Colonic mucosa (tissue), 4 donors: ENCODE data around the gene PLCL2. TPM values are rescaled to one million over a fixed set of nuclear protein-coding genes. Genes with fewer than 3 reads are reported as not detected.

Source experiments
- DNase-seq: peaks from one replicate; pipeline ENCODE4 v3.0.0-alpha.2; 2020
- H3K27ac ChIP-seq: fragments of 200-600 bp; one replicate; pipeline ENCODE4 v1.8.0; 2021
- H3K27me3 ChIP-seq: fragments of 200-600 bp; one replicate; pipeline ENCODE4 v1.8.0; 2021
- H3K36me3 ChIP-seq: fragments of 200-600 bp; one replicate; pipeline ENCODE4 v1.8.0; 2021
- H3K4me1 ChIP-seq: fragments of 200-600 bp; one replicate; pipeline ENCODE4 v1.8.0; 2021; ENCODE audit warnings: mild to moderate bottlenecking
- H3K4me3 ChIP-seq: fragments of 200-600 bp; one replicate; pipeline ENCODE4 v1.8.0; 2021
- H3K9ac ChIP-seq, 2 donors: one replicate each; pipeline ENCODE4 v1.7.0; 2013; ENCODE audit warnings: control low read depth in 2 of 2, low read depth in 2 of 2, low read length in 2 of 2
- H3K9me3 ChIP-seq: fragments of 200-600 bp; one replicate; pipeline ENCODE4 v1.8.0; 2021
- intact Hi-C: fragments of 100-400 bp; cut with DNase I; formaldehyde crosslinking; loops from one replicate; pipeline ENCODE4 v1.14.1; 2022
- total RNA-seq, 2 donors: library from RNA; stranded (reverse); fragmentation: NEBNext Ultra II Directional in 1 of 2; extraction: Animal tissue kit (Norgen Biotek cat#: 25700) in 1 of 2; gene quantifications; one replicate each; pipeline ENCODE4 v1.2.1, GENCODE V29; 2021
- TF ChIP-seq, protein P1 (sequence below): fragments of 200-600 bp; IDR thresholded peaks from one replicate; pipeline ENCODE4 v1.8.0; 2022; ENCODE audit warnings: antibody characterized with exemption, mild to moderate bottlenecking
- donor health status: healthy.
- donor health status: DM: no; HTN: no; CAD: no.
- donor health status: DM: no; HTN: no; CAD: no.

PLCL2 gene
- total RNA-seq, 2 donors from 2014 or later, result 12.3 to 15.0 TPM

DNA sequence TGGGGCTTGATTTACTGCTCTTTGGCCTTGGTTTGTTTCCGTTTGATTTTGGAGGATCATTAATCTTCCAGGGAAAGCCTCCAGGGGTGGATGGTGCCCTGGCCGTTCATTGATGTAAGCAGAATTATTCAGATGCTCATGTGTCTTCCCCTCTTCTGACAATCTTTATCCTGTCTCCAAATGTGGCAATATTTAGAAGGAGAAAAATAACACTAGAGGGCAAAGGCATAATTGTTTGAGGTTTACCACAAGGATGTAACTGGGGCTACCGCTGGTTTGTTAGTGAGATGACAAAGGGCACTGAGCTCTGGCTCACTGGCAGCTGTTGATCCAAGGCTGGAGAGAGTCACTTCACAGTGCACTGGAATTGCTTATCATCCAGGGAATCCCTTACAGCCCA, 18.2 kb upstream of the PLCL2 start:
- no peak for DNase-seq
- H3K36me3 ChIP-seq, result no peaks in the 10 kb centered on the region
- no peak overlapping the region for H3K4me3 ChIP-seq
- H3K9me3 ChIP-seq, result no peaks in the 10 kb centered on the region
- no peaks in the 10 kb centered on the region for H3K27me3 ChIP-seq
- no peak overlapping the region for H3K27ac ChIP-seq
- intact Hi-C loops, result no loop called here
- no peak overlapping the region for H3K9ac ChIP-seq
- TF ChIP-seq, protein P1, sequence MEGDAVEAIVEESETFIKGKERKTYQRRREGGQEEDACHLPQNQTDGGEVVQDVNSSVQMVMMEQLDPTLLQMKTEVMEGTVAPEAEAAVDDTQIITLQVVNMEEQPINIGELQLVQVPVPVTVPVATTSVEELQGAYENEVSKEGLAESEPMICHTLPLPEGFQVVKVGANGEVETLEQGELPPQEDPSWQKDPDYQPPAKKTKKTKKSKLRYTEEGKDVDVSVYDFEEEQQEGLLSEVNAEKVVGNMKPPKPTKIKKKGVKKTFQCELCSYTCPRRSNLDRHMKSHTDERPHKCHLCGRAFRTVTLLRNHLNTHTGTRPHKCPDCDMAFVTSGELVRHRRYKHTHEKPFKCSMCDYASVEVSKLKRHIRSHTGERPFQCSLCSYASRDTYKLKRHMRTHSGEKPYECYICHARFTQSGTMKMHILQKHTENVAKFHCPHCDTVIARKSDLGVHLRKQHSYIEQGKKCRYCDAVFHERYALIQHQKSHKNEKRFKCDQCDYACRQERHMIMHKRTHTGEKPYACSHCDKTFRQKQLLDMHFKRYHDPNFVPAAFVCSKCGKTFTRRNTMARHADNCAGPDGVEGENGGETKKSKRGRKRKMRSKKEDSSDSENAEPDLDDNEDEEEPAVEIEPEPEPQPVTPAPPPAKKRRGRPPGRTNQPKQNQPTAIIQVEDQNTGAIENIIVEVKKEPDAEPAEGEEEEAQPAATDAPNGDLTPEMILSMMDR, result no peak
- H3K4me1 ChIP-seq, result no peaks in the 10 kb centered on the region

DNA sequence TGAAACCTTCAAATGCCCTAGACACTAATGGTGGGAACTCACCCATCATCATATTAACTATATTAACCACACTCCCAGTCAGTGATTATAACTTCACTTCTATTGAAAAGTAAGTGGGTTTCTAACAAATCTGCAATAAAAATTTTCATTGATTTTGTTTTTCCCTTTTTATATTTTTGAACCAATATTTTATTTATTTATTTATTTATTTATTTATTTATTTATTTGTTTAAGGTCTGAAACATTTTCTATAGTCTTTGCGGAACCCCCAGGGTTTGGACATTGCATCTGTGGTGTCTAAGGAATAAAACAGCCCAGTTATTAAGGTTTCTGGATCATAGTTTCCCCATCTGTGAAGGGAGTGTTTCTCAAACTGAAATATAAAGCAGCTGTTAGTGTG, 16.2 kb upstream of the PLCL2 start:
- Histone ChIP-seq H3K9me3 (no peaks in the 10 kb centered on the region), H3K27ac (no peak overlapping the region), H3K9ac (no peak overlapping the region), H3K27me3 (no peaks in the 10 kb centered on the region), H3K4me1 (no peaks in the 10 kb centered on the region), H3K4me3 (no peak overlapping the region), H3K36me3 (no peaks in the 10 kb centered on the region)
- no peak for DNase-seq
- intact Hi-C loops, result no loop called here
- TF ChIP-seq, protein P1, result no peak

DNA sequence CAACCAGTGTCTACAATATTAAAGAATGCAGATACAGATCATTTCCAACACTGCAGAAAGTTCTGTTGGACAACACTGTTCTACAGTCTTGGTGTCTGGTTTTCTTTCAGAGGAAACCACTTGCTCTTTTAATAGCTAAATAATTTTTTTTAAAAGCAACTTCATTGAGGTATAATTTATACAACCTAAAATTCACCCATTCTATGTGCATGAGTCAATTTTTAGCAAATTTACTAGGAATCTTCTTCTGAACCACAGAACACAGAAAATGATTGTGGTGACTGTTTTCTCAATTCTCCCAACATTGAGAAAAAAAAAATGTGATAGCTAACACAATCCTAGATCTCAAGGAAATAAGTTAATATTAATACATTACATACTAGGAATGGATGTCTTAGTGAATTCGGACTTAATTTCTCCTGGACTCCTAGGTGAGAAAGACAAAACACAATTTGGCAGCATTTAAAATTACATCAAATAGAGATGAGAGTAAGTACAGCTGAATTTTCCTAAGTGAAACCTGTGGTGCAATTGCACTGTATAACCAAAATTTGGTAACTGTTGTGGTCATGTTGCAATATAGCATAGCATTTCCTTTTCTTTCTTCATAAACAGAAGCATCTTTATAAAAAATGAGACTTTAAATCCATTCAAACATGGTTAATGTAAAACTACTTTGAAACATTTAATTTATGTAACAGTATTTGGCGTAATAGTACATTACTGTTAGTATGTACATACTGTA, 15.3 kb upstream of the PLCL2 start:
- TF ChIP-seq, protein P1, result no peak
- Histone ChIP-seq H3K36me3 (no peaks in the 10 kb centered on the region), H3K27ac (no peak overlapping the region), H3K4me3 (no peak overlapping the region), H3K9me3 (no peaks in the 10 kb centered on the region), H3K27me3 (no peaks in the 10 kb centered on the region), H3K4me1 (no peaks in the 10 kb centered on the region), H3K9ac (no peak overlapping the region)
- no peak for DNase-seq
- intact Hi-C loops, result no loop called here

DNA sequence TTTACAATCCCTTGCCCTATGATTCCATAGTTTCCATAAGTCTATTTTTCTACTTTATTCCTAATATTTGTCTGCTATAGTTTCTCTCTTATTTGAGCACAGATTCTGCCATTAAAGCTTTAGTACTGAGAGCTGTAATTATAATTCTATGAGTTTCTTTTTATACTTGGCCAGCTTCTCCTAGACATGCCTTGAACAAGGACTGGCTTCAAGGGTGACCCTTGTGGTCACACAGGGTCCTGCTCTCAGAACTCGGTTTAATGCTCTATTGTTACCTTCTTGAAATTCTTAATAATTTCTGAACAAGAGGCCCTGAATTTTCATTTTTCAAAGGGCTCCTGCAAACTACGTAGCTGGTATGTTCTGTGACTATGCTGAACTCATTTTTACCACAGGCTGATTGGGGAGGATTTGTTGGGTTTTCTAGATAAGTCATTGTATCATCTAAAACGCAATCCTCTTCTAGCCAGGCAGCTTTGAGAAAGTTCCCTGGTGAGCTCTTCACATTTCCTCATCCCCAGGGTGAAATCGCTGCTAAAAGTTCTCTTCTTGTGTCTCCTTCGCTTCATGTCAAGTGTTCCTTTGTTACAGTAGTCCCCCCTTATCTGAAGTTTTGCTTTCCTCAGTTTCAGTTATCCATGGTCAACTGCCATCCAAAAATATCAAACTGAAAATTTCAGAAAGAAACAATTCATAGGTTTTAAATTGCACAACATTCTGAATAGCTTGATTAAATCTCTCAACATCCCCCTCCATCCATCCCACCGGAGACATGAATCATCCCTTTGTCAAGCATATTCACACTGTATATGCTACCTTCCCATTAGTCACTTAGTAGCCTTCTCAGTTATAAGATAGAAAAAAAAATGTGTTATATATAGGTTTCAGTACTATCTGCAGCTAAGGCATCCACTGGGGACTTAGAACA, 12.6 kb upstream of the PLCL2 start:
- no peak overlapping the region for H3K4me3 ChIP-seq
- no peak overlapping the region for H3K9ac ChIP-seq
- H3K4me1 ChIP-seq, result no peaks in the 10 kb centered on the region
- intact Hi-C loops, result no loop called here
- no peak overlapping the region for H3K27ac ChIP-seq
- no peaks in the 10 kb centered on the region for H3K27me3 ChIP-seq
- DNase-seq, result no peak
- TF ChIP-seq, protein P1, result no peak
- H3K36me3 ChIP-seq, result no peaks in the 10 kb centered on the region
- H3K9me3 ChIP-seq, result no peaks in the 10 kb centered on the region

DNA sequence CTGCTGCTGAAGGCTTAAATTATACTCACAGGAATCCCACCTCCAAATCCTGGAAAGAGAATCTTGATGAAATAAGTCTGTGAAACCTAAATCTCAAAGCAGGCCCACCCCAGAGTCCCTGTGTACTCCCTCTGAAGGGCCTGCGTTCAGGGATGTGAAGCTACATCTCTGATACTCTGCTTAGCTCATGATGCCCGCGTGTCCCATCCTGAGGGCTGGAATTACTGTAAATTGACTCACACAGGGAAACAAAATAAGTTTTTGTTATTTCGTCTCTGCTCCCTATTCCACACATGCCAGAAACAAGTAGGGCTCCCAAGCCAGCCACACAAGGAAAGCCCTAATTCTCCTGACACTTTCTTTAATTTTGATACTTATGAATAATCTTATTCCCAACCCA, 10.9 kb upstream of the PLCL2 start:
- TF ChIP-seq, protein P1, result no peak
- H3K27ac ChIP-seq, result no peak overlapping the region
- no peak overlapping the region for H3K4me3 ChIP-seq
- no peaks in the 10 kb centered on the region for H3K9me3 ChIP-seq
- H3K9ac ChIP-seq, result no peak overlapping the region
- DNase-seq, result no peak
- no peaks in the 10 kb centered on the region for H3K4me1 ChIP-seq
- no peaks in the 10 kb centered on the region for H3K36me3 ChIP-seq
- intact Hi-C loops, result no loop called here
- H3K27me3 ChIP-seq, result no peaks in the 10 kb centered on the region
